ENCODE measurements around the gene AFM. TPM values are rescaled to one million over a fixed set of nuclear protein-coding genes. Genes with fewer than 3 reads are reported as not detected.

Gene AFM
- total and polyA plus RNA-seq, 2 of the 8 experiments (the other 6 are each of a cell fraction or from before 2014, with no cell fraction given) = not detected

- TF ChIP-seq CHD7 (IDR thresholded peaks at IDR 0.05; ENCODE audit: insufficient replicate concordance, low read length) (no peak), POU5F1 (IDR thresholded peaks at IDR 0.05; ENCODE audit: low read depth, low read length) (no peak), MAX (IDR thresholded peaks at IDR 0.05) (no peak), GABPA (IDR thresholded peaks at IDR 0.05; ENCODE audit: borderline replicate concordance, insufficient read depth, low read length) (no peak), MAFK (IDR thresholded peaks at IDR 0.05; ENCODE audit: low read depth, low read length) (no peak)
These were observed 63.1 kb downstream of the AFM start (continued) for GRCh38 chr4:73544620-73545019.
